NCI-H2081 treated with DMSO at 0.1 percent for 48 hours (cell line): ENCODE results near the gene FBXW4.

ENCODE experiments used
- DNase-seq: peaks from one replicate; lab custom pipeline; 2025; lab: John Stamatoyannopoulos, UW

The FBXW4 gene

GRCh38 chr10:101696632-101697031 lies 1.7 kb upstream of the FBXW4 start:
- no peak for DNase-seq

DNA sequence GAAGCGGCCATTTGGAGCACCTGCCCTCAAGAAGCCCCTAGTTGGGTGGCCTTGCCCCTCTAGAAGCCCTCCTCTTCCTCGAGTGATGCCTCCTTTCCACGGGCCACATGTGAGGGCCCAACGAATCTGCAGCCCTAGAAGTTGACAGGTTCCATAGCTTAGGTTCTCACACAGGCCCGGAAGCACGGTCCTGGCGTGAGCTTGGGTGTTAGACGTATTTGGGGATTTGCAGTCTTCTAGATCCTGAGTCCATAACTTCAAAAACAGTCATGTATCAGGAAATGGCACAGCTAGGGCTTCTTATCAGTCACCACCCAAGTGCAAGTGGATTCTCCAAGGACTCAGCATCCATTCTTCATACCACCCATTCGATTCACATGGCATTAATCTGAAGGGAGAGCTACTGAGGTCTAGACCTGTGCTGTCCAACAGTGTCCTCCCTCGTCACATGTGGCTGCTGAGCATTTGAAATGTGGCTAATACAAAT lies 477 bp upstream of the FBXW4 start:
- no peak for DNase-seq

DNA sequence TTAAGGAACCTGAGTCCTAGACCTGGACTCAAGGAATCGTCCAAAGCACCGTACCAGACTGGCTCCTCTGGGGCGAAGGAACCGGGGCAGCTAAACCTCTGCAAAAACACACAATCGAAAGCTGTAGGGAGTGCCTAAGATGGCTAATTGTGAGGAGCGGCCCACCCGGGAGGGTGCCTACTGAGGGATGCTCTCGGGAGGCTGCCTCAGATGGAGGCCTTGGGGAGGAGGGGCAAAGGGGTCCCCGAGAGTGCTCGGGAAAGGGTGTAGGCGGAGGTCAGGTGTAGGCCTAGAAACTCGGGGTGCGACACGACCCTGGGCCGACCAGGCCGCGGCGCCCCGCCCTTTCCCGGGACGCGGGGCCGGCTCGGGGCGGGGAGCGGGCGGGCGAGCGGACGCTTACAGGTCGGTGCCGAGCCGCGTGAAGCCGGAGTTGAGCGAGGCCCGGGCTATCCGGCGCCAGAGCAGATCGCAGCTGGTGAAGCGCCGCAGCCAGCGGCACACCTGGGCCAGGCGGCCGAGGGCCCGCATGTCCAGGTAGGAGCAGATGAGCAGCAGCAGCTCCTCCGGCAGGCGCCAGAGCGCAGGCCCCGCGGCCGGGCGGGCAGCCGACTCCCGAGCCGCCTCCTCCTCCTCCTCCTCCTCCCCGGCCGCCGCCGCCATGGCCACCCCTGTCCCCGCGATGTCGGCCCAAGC lies 844 bp downstream of the FBXW4 start:
- DNase-seq = no peak

DNA sequence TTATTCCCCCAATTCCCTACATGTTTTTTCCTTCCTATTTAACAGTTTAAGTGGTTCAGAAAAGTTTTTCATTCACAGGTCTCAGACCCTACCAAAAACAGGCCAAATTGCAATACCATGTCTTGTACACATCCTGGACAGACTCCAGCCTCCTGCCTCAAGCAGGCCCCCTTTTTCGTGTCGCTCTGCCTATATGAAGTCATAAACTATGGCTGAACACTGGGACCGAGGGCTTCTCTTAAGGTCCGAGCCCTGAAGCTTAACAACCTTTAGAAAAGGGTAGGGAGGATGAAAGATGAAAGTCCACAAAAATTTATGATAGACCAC lies 1.4 kb downstream of the FBXW4 start:
- no peak for DNase-seq

GRCh38 chr10:101691081-101691480 lies 3.9 kb downstream of the FBXW4 start:
- DNase-seq = no peak

DNA sequence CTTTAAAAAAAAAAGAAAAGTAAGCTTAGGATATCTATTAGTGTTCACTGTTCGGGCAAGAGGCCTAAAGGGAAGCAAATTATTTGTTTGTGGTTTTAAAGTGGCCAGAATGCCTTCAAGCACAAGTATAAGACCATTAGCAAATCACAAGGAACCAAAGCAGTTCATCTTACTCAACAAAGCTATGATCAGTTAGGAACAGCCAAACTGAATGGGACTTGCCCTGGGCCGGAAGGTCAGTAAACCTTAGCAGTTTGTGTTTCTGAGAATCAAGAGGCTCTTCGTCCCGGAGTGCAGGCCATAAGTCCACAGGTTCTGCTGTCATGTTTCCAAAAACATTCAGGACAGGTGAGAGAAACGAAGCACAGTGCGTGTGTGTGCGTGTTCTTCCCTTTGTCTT lies 4.5 kb downstream of the FBXW4 start:
- DNase-seq = no peak

- no peak for DNase-seq
These were observed 7.8 kb downstream of the FBXW4 start for GRCh38 chr10:101687071-101687658.

- no peak for DNase-seq
These were observed 8.6 kb downstream of the FBXW4 start for GRCh38 chr10:101686133-101686925.

DNA sequence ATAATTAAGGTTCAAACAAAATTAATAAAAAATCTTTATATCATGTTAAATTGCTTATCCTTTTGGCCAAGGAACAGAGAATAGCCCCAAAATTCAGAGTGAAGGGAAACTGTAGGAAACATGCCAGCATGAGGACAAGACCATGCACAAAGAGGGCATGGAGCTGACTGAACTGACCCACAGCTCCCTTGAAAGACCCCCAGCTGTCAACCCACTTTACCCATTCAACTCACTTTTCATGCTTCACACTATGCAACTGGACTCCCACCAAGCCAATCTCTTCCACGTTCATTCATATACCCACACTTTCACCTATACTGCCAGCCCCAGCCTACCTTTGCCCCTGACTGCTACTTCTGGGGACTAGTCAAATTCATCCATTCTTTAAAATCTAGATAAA lies 10.2 kb downstream of the FBXW4 start:
- no peak for DNase-seq

DNA sequence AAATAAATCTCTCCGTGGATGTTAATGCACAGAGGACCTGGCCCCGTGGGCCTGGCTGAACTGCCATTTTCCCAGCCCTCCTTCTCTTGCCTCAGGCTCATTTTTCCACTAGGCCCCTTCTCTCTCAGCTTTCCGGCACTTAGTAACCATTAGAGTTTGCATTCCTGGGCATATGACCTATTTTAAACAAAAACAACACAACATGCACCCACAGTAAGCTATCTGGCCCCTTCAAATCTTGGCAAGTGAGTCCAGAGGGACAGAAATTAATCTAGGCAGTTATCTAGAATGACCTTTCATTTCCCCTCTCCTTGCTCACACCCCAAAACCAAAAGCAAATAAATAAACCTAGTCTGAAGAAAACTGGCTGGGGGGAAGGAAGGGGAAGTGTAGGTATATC lies 11.7 kb downstream of the FBXW4 start:
- no peak for DNase-seq

DNA sequence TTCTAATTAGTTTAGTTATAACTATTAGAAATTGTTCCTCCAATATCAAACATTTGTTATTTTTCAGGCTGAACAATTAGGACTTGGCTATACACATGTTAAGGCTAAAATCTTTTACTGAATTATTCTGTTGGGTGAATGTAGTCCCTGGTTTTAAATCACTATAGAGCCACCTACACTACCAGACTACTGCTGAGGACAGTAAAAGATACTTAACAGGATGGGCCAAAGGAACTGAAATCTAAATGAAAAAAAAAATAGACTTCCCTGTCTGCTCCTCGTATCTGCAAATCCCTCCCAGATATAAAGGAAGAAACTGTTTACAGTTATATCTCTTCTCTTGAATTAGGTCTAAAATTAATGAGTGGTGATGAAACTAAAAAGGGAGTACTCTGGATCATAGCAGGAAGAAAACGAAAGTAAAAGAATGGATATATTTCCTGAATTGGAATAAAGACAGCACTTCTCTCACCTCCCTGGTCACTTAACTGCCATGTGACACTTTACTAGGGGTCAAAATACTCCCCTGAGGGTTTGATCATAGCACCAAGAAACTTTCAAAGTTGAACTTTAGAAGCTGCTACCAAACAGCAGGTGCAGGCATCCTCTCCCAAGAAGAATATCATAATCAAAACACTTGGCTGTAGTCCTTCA lies 12.7 kb downstream of the FBXW4 start:
- no peak for DNase-seq

DNA sequence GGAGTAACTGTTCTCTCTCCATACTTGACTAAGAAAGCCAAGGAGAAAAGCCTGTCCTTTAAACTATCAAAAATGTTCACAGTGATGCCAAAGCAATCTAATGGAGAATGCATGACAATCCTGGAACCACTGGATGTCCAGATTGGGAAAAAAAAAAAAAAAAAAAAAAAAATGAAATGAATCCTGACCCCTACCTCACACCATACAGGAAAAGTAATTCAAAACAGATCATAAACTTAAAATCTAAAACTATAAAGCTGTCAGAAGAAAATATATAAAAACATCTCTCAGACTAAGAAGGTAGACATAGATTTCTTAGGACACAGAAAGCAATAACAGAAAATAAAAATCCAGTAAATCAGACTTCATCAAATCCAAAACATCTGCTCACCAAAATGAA lies 18.4 kb downstream of the FBXW4 start:
- DNase-seq = no peak

GRCh38 chr10:101675115-101675514 lies 19.9 kb downstream of the FBXW4 start:
- no peak for DNase-seq

- DNase-seq = no peak
These were observed 22.4 kb downstream of the FBXW4 start for GRCh38 chr10:101672536-101672935.

- DNase-seq = no peak
These were observed 23.5 kb downstream of the FBXW4 start for GRCh38 chr10:101671453-101671852.

DNA sequence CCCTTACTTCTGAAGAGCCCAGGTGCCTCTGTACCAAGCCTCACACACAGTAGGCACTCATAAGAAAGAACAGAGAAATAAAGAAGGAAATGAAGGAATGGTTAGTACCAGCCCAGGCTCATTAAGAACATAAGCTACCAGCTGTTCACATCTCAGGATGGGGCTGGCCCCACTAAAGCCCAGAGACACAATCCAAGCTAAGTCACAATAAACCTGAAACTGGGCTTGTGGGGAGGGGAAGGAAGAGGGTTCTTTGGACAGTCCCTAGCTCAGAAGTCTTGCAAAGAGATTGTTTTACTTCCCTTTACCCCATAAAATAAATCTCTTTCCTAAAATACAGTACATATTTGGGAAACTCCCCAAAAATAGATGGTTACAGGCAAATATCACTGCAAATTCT lies 24.3 kb downstream of the FBXW4 start:
- DNase-seq = no peak

DNA sequence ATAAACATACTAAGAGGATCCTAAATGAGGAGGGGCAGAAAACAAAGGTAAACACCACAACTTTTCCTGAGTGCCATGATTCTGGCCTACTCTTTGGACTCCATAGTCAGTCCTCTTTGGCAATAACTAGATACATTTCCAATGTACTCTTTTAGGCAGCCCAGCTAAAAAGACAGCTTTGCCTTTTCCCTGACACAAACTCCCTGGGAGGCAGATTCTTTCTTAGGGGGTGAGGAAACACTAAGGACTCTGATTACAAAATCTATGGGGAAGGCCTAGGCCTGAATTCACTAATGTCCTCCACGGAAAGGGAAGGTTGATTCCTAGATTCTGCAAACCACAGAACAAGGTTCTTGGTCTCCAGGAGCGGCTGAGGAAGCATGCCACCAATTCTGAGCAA lies 25.8 kb downstream of the FBXW4 start:
- no peak for DNase-seq

DNA sequence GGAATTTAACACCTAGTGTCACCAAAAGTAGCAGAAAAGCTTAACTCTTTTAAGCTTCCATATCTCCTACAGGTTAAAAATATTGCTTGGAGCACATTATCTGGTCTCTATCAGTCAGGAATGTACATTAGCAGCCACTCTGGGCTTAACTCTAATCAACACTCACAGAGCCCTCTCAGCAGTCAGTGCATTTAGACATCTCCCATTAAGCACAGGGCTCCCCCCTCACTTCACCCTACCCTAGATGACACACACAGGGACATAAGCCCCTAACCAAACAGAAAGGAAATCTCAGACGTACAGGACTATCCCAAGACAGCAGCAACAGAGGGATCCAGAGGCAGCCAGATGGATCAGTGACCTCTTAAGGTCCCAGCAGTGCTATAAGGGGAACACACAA lies 26.4 kb downstream of the FBXW4 start:
- DNase-seq = no peak

DNA sequence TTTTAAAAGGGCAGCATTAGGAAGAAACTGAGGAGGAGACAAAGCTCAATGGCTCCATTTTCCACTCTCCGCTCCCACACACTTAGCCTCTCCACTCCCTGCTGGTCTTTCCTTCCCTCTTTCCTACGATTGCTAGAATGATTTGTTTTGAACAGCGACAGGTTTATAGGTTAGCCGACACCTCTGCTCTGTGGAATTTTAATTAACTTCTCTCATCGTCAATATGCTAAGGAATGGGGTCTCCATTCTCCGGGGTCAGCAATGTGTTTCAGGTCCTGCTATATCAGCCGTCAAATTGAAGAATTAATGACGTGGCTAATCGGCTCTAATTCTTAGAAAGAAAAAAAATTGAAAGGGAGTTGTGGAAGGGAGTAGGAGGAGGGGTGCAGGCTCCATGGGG lies 28.9 kb downstream of the FBXW4 start:
- DNase-seq = no peak

DNA sequence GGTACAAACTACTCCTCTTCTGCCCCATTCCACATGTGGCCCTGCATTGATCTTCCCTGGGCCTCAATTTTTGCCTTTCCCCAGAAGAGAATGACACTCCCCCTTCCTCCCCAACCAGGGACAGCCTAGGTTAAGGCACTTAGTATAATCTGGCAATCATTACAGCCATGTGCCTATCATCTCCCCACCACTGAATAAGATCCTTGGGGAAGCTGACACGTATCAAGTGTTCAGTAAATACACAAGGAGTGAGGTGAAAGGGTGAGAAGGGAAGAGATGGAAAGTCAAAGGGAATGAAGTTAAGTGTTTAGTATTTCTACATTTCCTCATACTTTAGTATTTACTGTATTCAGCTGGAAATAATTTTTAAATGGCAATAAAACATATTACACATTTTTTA lies 31.9 kb downstream of the FBXW4 start:
- no peak for DNase-seq

DNA sequence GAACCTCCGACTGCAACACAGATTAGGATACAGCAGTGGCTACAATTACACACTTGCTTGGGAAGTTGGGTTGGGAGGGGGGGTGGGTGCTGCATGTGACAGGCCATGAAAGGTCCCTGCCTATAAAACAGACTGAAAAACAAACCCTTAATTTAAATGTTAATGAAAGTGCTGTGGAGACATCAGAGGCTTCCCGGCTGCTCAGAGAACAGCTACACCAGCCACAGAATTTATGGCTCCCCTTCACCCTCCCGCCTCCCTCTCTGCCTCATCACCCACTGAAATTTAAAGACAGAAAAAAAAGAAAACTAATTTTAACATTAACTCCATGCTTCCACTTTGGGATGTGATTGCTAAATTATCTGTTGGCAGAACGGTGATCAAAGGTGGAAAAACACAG lies 34.7 kb downstream of the FBXW4 start:
- no peak for DNase-seq

DNA sequence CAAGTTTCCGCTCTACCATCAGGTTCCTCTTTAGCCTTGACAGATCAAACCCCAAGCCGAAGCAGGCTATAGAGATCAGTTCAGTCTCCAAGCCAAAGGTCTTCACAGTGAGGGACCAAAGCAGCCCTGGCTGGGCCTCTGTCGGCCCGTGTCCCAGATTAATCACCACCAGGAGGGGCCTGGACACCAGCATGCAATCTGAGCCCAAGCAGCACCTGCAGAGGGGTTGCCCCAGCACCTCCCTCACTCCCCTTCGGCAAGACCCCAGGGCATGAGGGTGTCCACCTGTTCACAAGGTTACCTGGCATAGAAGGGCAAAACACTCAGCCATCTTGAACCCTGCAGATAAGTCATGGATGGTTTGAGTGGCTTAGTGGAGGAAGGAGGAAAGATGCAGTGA lies 36.0 kb downstream of the FBXW4 start:
- no peak for DNase-seq

- DNase-seq = no peak
These were observed 38.1 kb downstream of the FBXW4 start for GRCh38 chr10:101656890-101657289.
